ENCODE data around the gene DNAJC5G. TPM values are rescaled to one million over a fixed set of nuclear protein-coding genes. Genes with fewer than 3 reads are reported as not detected.

DNAJC5G gene, protein sequence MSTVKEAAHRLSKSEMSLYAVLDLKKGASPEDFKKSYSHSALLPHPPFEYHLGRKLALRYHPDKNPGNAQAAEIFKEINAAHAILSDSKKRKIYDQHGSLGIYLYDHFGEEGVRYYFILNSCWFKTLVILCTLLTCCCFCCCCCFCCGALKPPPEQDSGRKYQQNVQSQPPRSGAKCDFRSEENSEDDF
- not detected for polyA plus RNA-seq (2012; ENCODE audit: low read depth, missing spikeins)

GRCh38 chr2:27275211-27276150 lies at the start of gene DNAJC5G:
DNAJC5G (plus strand) TSS chr2:27275433; CDS start chr2:27276729, 1,296 bp downstream.
- FAIRE-seq = no peak
- TF ChIP-seq SPI1 (IDR thresholded peaks at IDR 0.05; ENCODE audit: low read depth, low read length) (no peak), POLR2A (IDR thresholded peaks at IDR 0.05; ENCODE audit: low read depth, low read length) (no peak), PAX5 (IDR thresholded peaks at IDR 0.05; ENCODE audit: insufficient read depth, low read length, severe bottlenecking) (no peak), POLR2AphosphoS5 (IDR thresholded peaks at IDR 0.05; ENCODE audit: low read depth, low read length) (no peak)
- DNase-seq (ENCODE audit: insufficient read length, low spot score) = no peak

- no peak for FAIRE-seq
- DNase-seq (ENCODE audit: insufficient read length, low spot score) = no peak
- TF ChIP-seq POLR2AphosphoS5 (IDR thresholded peaks at IDR 0.05; ENCODE audit: low read depth, low read length) = no peak
- no peak for TF ChIP-seq POLR2A (IDR thresholded peaks at IDR 0.05; ENCODE audit: low read depth, low read length)
- no peak for TF ChIP-seq PAX5 (IDR thresholded peaks at IDR 0.05; ENCODE audit: insufficient read depth, low read length, severe bottlenecking)
- no peak for TF ChIP-seq TAF1 (IDR thresholded peaks at IDR 0.05; ENCODE audit: low read depth, low read length)
- TF ChIP-seq POU2F2 (IDR thresholded peaks at IDR 0.05; ENCODE audit: low read depth, low read length) = no peak
- no peak for TF ChIP-seq SPI1 (IDR thresholded peaks at IDR 0.05; ENCODE audit: low read depth, low read length)
These were observed 49.7 kb upstream of the DNAJC5G start for GRCh38 chr2:27225526-27225925.

DNA sequence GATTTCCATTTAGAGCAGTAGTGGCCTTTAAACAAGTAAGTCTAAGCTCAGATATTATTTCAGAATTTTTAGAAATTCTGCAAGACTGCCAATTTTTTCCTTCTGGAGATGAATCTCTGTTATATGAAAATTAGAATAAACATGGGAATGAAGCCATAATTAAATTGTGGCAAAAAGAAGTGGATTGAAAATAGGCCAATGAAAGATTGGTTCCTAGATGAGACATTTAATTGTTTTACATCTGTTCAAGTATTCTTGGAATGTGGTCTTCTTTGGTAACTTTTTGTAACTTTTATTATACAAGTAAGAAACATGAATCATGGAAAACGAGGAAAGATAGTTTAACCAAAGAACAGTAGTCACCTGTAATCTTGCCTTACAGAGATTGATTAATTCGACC lies 47.7 kb upstream of the DNAJC5G start:
- TF ChIP-seq POLR2AphosphoS5 (IDR thresholded peaks at IDR 0.05; ENCODE audit: low read depth, low read length) = no peak
- TF ChIP-seq PAX5 (IDR thresholded peaks at IDR 0.05; ENCODE audit: insufficient read depth, low read length, severe bottlenecking) = no peak
- no peak for TF ChIP-seq TAF1 (IDR thresholded peaks at IDR 0.05; ENCODE audit: low read depth, low read length)
- no peak for TF ChIP-seq POU2F2 (IDR thresholded peaks at IDR 0.05; ENCODE audit: low read depth, low read length)
- TF ChIP-seq SPI1 (IDR thresholded peaks at IDR 0.05; ENCODE audit: low read depth, low read length) = no peak
- no peak for TF ChIP-seq POLR2A (IDR thresholded peaks at IDR 0.05; ENCODE audit: low read depth, low read length)
- DNase-seq (ENCODE audit: insufficient read length, low spot score) = no peak
- no peak for FAIRE-seq

- DNase-seq (ENCODE audit: insufficient read length, low spot score) (no peak), FAIRE-seq (no peak)
- no peak for TF ChIP-seq SPI1 (IDR thresholded peaks at IDR 0.05; ENCODE audit: low read depth, low read length)
- TF ChIP-seq TAF1 (IDR thresholded peaks at IDR 0.05; ENCODE audit: low read depth, low read length) = no peak
- no peak for TF ChIP-seq PAX5 (IDR thresholded peaks at IDR 0.05; ENCODE audit: insufficient read depth, low read length, severe bottlenecking)
These were observed 43.3 kb upstream of the DNAJC5G start for GRCh38 chr2:27231921-27232320.

GRCh38 chr2:27233341-27233740 lies 41.9 kb upstream of the DNAJC5G start:
- DNase-seq (ENCODE audit: insufficient read length, low spot score) (no peak), FAIRE-seq (no peak)
- no peak for TF ChIP-seq PAX5 (IDR thresholded peaks at IDR 0.05; ENCODE audit: insufficient read depth, low read length, severe bottlenecking)
- no peak for TF ChIP-seq POU2F2 (IDR thresholded peaks at IDR 0.05; ENCODE audit: low read depth, low read length)
- TF ChIP-seq SPI1 (IDR thresholded peaks at IDR 0.05; ENCODE audit: low read depth, low read length) = no peak

GRCh38 chr2:27236136-27236535 lies 39.1 kb upstream of the DNAJC5G start:
- TF ChIP-seq TAF1 (IDR thresholded peaks at IDR 0.05; ENCODE audit: low read depth, low read length) = no peak
- no peak for TF ChIP-seq POLR2AphosphoS5 (IDR thresholded peaks at IDR 0.05; ENCODE audit: low read depth, low read length)
- no peak for TF ChIP-seq POU2F2 (IDR thresholded peaks at IDR 0.05; ENCODE audit: low read depth, low read length)
- TF ChIP-seq SPI1 (IDR thresholded peaks at IDR 0.05; ENCODE audit: low read depth, low read length) = no peak
- TF ChIP-seq POLR2A (IDR thresholded peaks at IDR 0.05; ENCODE audit: low read depth, low read length) = no peak
- no peak for TF ChIP-seq PAX5 (IDR thresholded peaks at IDR 0.05; ENCODE audit: insufficient read depth, low read length, severe bottlenecking)
- FAIRE-seq (no peak), DNase-seq (ENCODE audit: insufficient read length, low spot score) (no peak)

GRCh38 chr2:27236626-27237025 lies 38.6 kb upstream of the DNAJC5G start:
- FAIRE-seq (no peak), DNase-seq (ENCODE audit: insufficient read length, low spot score) (no peak)
- TF ChIP-seq PAX5 (IDR thresholded peaks at IDR 0.05; ENCODE audit: insufficient read depth, low read length, severe bottlenecking) (no peak), POLR2A (IDR thresholded peaks at IDR 0.05; ENCODE audit: low read depth, low read length) (no peak), POU2F2 (IDR thresholded peaks at IDR 0.05; ENCODE audit: low read depth, low read length) (no peak)

DNA sequence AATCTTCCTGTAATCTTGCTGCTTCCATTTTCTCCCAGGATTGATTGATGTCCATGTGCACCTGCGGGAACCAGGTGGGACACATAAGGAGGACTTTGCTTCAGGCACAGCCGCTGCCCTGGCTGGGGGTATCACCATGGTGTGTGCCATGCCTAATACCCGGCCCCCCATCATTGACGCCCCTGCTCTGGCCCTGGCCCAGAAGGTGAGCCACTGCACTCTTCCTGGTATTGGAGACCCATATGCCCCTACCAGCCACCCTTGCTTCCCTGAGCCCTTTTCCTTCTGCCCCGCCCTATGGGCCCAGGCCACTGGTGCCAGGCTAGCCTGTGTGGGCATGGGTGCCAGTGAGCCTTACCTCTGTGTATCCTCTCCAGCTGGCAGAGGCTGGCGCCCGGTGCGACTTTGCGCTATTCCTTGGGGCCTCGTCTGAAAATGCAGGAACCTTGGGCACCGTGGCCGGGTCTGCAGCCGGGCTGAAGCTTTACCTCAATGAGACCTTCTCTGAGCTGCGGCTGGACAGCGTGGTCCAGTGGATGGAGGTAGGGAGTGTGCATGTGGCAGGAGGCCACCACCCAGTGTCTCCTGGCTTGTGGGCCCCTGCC lies 37.8 kb upstream of the DNAJC5G start:
- no peak for DNase-seq (ENCODE audit: insufficient read length, low spot score)
- FAIRE-seq = no peak
- TF ChIP-seq TAF1 (IDR thresholded peaks at IDR 0.05; ENCODE audit: low read depth, low read length) (no peak), SPI1 (IDR thresholded peaks at IDR 0.05; ENCODE audit: low read depth, low read length) (no peak), POU2F2 (IDR thresholded peaks at IDR 0.05; ENCODE audit: low read depth, low read length) (no peak), PAX5 (IDR thresholded peaks at IDR 0.05; ENCODE audit: insufficient read depth, low read length, severe bottlenecking) (no peak), POLR2AphosphoS5 (IDR thresholded peaks at IDR 0.05; ENCODE audit: low read depth, low read length) (no peak), POLR2A (IDR thresholded peaks at IDR 0.05; ENCODE audit: low read depth, low read length) (no peak)

- no peak for FAIRE-seq
- no peak for DNase-seq (ENCODE audit: insufficient read length, low spot score)
- no peak for TF ChIP-seq POLR2A (IDR thresholded peaks at IDR 0.05; ENCODE audit: low read depth, low read length)
- TF ChIP-seq TAF1 (IDR thresholded peaks at IDR 0.05; ENCODE audit: low read depth, low read length) = no peak
- TF ChIP-seq POLR2AphosphoS5 (IDR thresholded peaks at IDR 0.05; ENCODE audit: low read depth, low read length) = no peak
- no peak for TF ChIP-seq PAX5 (IDR thresholded peaks at IDR 0.05; ENCODE audit: insufficient read depth, low read length, severe bottlenecking)
- TF ChIP-seq SPI1 (IDR thresholded peaks at IDR 0.05; ENCODE audit: low read depth, low read length) = no peak
- TF ChIP-seq POU2F2 (IDR thresholded peaks at IDR 0.05; ENCODE audit: low read depth, low read length) = no peak
These were observed 36.3 kb upstream of the DNAJC5G start for GRCh38 chr2:27238976-27239375.

Data from GM12891 (cell line).